Measurements from ENCODE around the gene CDK19.

The CDK19 gene

GRCh38 chr6:110573136-110573535 lies 242.1 kb downstream of the CDK19 start:
- no peak for DNase-seq

GRCh38 chr6:110567957-110568696 lies 247.1 kb downstream of the CDK19 start:
- DNase-seq = peak; percentile 8

DNA sequence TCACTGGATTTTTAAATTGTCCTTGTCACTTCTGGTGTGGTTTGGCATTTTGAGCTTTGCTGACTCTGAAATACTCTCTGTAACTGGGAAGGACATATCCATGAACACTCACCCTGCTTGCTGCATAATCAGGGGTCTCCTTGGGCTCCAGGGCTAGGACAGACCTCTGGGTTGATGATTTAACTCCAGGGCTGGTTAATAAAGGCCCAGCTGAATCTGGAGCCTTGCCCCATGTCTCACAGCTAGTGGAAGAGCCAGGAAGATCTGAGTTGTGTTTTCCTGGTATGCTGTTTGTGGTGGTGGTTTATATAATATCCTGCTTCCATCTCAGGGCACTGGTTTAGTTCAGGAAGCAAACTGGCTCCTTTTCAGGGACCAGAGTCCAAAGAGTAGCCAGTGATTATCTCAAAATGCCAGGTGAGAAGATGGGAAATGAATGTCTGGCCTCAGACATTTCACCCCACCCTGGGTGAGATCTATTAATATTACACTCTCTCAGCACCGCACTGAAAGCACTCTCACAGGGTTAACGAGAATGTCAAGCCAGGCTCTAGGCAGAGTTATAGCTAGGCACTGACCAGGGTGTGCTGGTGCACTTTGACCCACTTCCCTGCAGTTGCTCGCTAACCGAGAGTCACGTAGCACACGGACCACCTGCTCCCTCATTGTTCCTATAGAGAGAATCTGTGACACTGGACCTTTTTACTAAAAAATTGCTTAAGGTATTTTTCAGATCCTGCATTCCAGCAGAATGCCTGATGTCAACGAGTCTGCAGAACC lies 248.7 kb downstream of the CDK19 start:
- DNase-seq = peak; percentile 44

- no peak for DNase-seq
Measured at GRCh38 chr6:110564703-110565421, 250.4 kb downstream of the CDK19 start.

GRCh38 chr6:110563711-110564110 lies 251.6 kb downstream of the CDK19 start:
- DNase-seq = no peak

DNA sequence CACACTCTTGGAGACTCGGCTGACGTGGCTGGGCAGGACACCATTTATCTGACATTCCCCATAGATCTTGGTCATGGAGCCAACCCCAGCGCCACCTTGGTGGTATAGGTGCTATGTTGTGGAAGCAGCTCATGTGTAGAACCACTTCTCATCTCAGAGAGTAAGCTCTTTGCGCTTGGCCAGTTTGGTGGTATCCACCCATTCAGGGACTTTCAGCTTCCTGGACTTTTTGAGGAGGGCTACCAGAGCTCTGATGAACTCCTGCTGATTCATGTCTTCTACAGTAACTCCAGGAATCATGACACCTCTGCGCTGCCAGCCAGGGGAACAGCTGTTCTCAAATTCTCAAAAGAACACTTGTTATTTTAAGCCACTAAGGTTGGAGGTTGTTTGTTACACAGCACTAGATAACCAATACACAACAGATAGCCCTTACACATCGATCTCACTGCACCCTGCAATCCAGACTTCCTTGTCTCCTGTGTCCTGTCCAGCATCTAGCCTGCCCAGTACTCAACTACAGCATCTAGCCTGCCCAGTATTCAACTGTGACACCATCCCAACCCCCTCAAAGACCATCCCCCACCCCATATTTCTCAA lies 252.9 kb downstream of the CDK19 start:
- DNase-seq = no peak

- no peak for DNase-seq
Measured at GRCh38 chr6:110561696-110562095, 253.6 kb downstream of the CDK19 start.

DNA sequence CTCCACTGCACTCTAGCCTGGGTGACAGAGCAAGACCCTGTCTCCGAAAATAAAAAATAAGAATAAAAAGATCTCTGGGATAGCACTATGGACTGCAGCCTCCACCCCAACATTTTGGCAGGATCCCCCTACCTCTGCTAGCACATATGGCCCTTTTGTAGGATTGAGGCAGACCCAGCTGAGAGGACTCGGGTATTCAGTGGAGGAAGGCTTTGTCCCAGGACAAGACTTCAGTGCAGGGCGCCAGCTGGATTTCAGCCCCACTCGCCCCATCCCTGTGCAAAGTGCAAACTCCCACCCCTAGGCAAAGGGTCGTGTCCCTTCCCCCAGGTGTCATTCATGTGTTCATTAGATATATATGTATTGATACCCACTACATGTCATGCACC lies 254.3 kb downstream of the CDK19 start:
- no peak for DNase-seq

DNA sequence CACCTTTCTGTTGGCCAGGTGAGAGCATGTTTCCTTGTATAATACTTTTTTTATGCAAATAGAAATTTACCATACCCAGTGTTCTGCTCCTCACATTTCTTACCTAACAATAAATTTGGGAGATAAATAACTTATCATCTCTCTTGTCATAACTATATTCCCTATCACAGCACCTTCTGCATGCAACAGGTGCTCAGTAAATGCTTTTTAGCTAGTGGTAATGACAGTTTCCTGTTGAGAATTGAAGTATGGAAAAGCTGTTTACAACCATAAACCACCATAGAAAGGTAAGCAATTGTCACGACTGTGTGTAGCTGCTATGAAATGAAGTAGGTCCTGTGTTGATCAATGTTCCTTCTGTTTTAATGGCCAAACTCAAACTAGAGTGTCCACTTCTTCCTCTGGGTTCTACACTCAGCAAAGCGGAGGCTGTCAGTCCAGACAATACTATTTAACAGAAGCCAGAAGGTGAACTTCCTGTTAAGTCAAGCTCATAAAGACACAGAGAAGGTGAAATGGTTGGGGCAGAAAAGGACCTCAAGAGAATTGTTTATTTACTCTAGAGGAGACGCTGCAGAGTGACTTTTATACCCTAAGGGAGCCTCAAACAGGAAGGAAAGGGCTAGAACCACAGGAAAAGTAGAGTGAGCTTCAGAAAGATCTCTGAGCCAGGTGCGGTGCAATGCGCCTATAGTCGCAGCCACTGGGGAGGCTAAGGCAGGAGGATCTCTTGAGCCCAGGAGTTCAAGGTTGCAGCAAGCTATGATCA lies 254.8 kb downstream of the CDK19 start:
- DNase-seq = no peak

Measured in eye (tissue), 1 donor.